HEK293 (cell line): ENCODE measurements around the gene FHDC1.

Experiments
- CTCF ChIA-PET: fragments of 350-600 bp; formaldehyde crosslinking; extraction: SDS; loops from one replicate; lab custom pipeline; 2021; ENCODE audit warnings: antibody characterized with exemption; lab: Yijun Ruan, JAX
- POLR2A ChIA-PET: fragments of 300-600 bp; formaldehyde crosslinking; extraction: SDS; loops from one replicate; lab custom pipeline; 2020; ENCODE audit warnings: antibody characterized with exemption, inconsistent platforms; lab: Yijun Ruan, JAX
- H3K27ac ChIP-seq: fragments of 200-500 bp; sonication (Bioruptor generic); 2 replicates; pipeline ENCODE4 v1.5.1; 2014; ENCODE audit warnings: low read depth, low read length, control low read depth, inconsistent platforms; ENCODE audit errors: extremely low read depth
- H3K36me3 ChIP-seq, 2 experiments: fragments of 200-500 bp in 1 of 2; sonication (Bioruptor generic) in 1 of 2; 1 replicate in 1 of 2; 2 replicates in 1 of 2; pipeline ENCODE4 v1.5.1; 2014 to 2017; ENCODE audit warnings: inconsistent platforms in 2 of 2, low read length in 2 of 2; ENCODE audit not compliant: control insufficient read depth in 2 of 2, insufficient read depth in 1 of 2
- H3K4me1 ChIP-seq: fragments of 200-500 bp; sonication (Bioruptor generic); 2 replicates; pipeline ENCODE4 v1.5.1; 2014; ENCODE audit warnings: mild to moderate bottlenecking, low read length, inconsistent platforms; ENCODE audit not compliant: control insufficient read depth, insufficient read depth
- H3K4me3 ChIP-seq: 2 replicates; pipeline ENCODE4 v1.5.1; 2011; ENCODE audit warnings: low read depth, mild to moderate bottlenecking, control low read depth, low read length, moderate library complexity
- H3K9me3 ChIP-seq: fragments of 200-500 bp; sonication (Bioruptor generic); 2 replicates; pipeline ENCODE4 v1.5.1; 2014; ENCODE audit warnings: low read depth, low read length, inconsistent platforms; ENCODE audit not compliant: control insufficient read depth, insufficient read depth
- BCL11B ChIP-seq: fragments of 450-650 bp; formaldehyde crosslinking; IDR thresholded peaks from 2 replicates; pipeline ENCODE4 v1.5.1; 2016; ENCODE audit warnings: low read depth, missing biosample characterization, missing genetic modification characterization
- GLI4 ChIP-seq: fragments of 450-650 bp; formaldehyde crosslinking; IDR thresholded peaks from 2 replicates; pipeline ENCODE4 v1.5.1; 2016; ENCODE audit warnings: missing biosample characterization, missing genetic modification characterization
- GLIS2 ChIP-seq: fragments of 450-650 bp; formaldehyde crosslinking; IDR thresholded peaks from 2 replicates; pipeline ENCODE4 v1.5.1; 2016; ENCODE audit warnings: missing biosample characterization, missing genetic modification characterization
- INSM2 ChIP-seq: fragments of 450-650 bp; formaldehyde crosslinking; IDR thresholded peaks from 2 replicates; pipeline ENCODE4 v1.5.1; 2016; ENCODE audit warnings: missing biosample characterization, missing genetic modification characterization
- KLF16 ChIP-seq: fragments of 450-650 bp; formaldehyde crosslinking; IDR thresholded peaks from 2 replicates; pipeline ENCODE4 v1.5.1; 2017; ENCODE audit warnings: missing biosample characterization, missing genetic modification characterization
- MEIS1 ChIP-seq: sonication (generic); formaldehyde crosslinking; IDR thresholded peaks from 2 replicates; pipeline ENCODE4 v1.8.1; 2022; ENCODE audit warnings: missing genetic modification reagents, mild to moderate bottlenecking, borderline replicate concordance
- RBAK ChIP-seq: fragments of 450-650 bp; formaldehyde crosslinking; IDR thresholded peaks from 2 replicates; pipeline ENCODE4 v1.5.1; 2016; ENCODE audit warnings: missing biosample characterization, missing genetic modification characterization
- SALL2 ChIP-seq: fragments of 450-650 bp; formaldehyde crosslinking; IDR thresholded peaks from 2 replicates; pipeline ENCODE4 v1.5.0; 2017; ENCODE audit warnings: missing biosample characterization, mild to moderate bottlenecking, missing genetic modification characterization, borderline replicate concordance
- SCRT1 ChIP-seq: fragments of 450-650 bp; formaldehyde crosslinking; IDR thresholded peaks from 2 replicates; pipeline ENCODE4 v1.5.1; 2016; ENCODE audit warnings: missing biosample characterization, missing genetic modification characterization, borderline replicate concordance
- TRIM28 ChIP-seq: IDR thresholded peaks from 2 replicates; pipeline ENCODE4 v1.6.1; 2011; ENCODE audit warnings: low read length, control low read depth, borderline replicate concordance
- WT1 ChIP-seq: fragments of 450-650 bp; formaldehyde crosslinking; IDR thresholded peaks from 2 replicates; pipeline ENCODE4 v1.5.1; 2016; ENCODE audit warnings: missing biosample characterization, missing genetic modification characterization
- YY1 ChIP-seq: fragments of 450-650 bp; formaldehyde crosslinking; IDR thresholded peaks from 2 replicates; pipeline ENCODE4 v1.5.1; 2018; ENCODE audit warnings: missing biosample characterization, missing genetic modification characterization
- ZBTB20 ChIP-seq: fragments of 450-650 bp; formaldehyde crosslinking; IDR thresholded peaks from 2 replicates; pipeline ENCODE4 v1.5.1; 2016; ENCODE audit warnings: missing biosample characterization, missing genetic modification characterization
- ZIC2 ChIP-seq: fragments of 450-650 bp; formaldehyde crosslinking; IDR thresholded peaks from 2 replicates; pipeline ENCODE4 v1.5.1; 2016; ENCODE audit warnings: missing biosample characterization, missing genetic modification characterization
- ZNF121 ChIP-seq: fragments of 450-650 bp; formaldehyde crosslinking; IDR thresholded peaks from 2 replicates; pipeline ENCODE4 v1.5.1; 2016; ENCODE audit warnings: missing biosample characterization, missing genetic modification characterization
- ZNF157 ChIP-seq: fragments of 450-650 bp; formaldehyde crosslinking; IDR thresholded peaks from 2 replicates; pipeline ENCODE4 v1.5.1; 2016; ENCODE audit warnings: missing biosample characterization, missing genetic modification characterization
- ZNF211 ChIP-seq: fragments of 450-650 bp; formaldehyde crosslinking; IDR thresholded peaks from 2 replicates; pipeline ENCODE4 v1.5.1; 2016; ENCODE audit warnings: low read depth, missing biosample characterization, missing genetic modification characterization
- ZNF366 ChIP-seq: fragments of 450-650 bp; formaldehyde crosslinking; conservative IDR thresholded peaks from 2 replicates; pipeline ENCODE4 v1.5.1; 2016; ENCODE audit warnings: missing biosample characterization, missing genetic modification characterization
- ZNF548 ChIP-seq: fragments of 450-650 bp; formaldehyde crosslinking; IDR thresholded peaks from 2 replicates; pipeline ENCODE4 v1.5.1; 2016; ENCODE audit warnings: missing biosample characterization, missing genetic modification characterization
- ZNF555 ChIP-seq: fragments of 450-650 bp; formaldehyde crosslinking; conservative IDR thresholded peaks from 2 replicates; pipeline ENCODE4 v1.5.1; 2017; ENCODE audit warnings: missing biosample characterization, mild to moderate bottlenecking, missing genetic modification characterization, inconsistent platforms
- ZNF558 ChIP-seq: fragments of 450-650 bp; formaldehyde crosslinking; IDR thresholded peaks from 2 replicates; pipeline ENCODE4 v1.5.1; 2016; ENCODE audit warnings: missing biosample characterization, missing genetic modification characterization
- ZNF561 ChIP-seq: fragments of 450-650 bp; IDR thresholded peaks from 2 replicates; pipeline ENCODE4 v1.5.1; 2018; ENCODE audit warnings: missing biosample characterization, missing genetic modification characterization, borderline replicate concordance
- ZNF623 ChIP-seq: fragments of 450-650 bp; formaldehyde crosslinking; IDR thresholded peaks from 2 replicates; pipeline ENCODE4 v1.5.1; 2016; ENCODE audit warnings: missing biosample characterization, missing genetic modification characterization
- ZNF624 ChIP-seq: fragments of 450-650 bp; formaldehyde crosslinking; IDR thresholded peaks from 2 replicates; pipeline ENCODE4 v1.5.1; 2017; ENCODE audit warnings: missing biosample characterization, missing genetic modification characterization
- ZNF626 ChIP-seq: fragments of 450-650 bp; sonication (Bioruptor Pico); formaldehyde crosslinking; IDR thresholded peaks from 2 replicates; pipeline ENCODE4 v1.5.1; 2018; ENCODE audit warnings: missing biosample characterization, missing genetic modification characterization, inconsistent platforms
- ZNF777 ChIP-seq: fragments of 450-650 bp; formaldehyde crosslinking; IDR thresholded peaks from 2 replicates; pipeline ENCODE4 v1.5.1; 2017; ENCODE audit warnings: missing biosample characterization, missing genetic modification characterization, borderline replicate concordance
- ZNF792 ChIP-seq: fragments of 450-650 bp; formaldehyde crosslinking; IDR thresholded peaks from 2 replicates; pipeline ENCODE4 v1.5.1; 2016; ENCODE audit warnings: missing biosample characterization, missing genetic modification characterization
- TF ChIP-seq, protein P1 (sequence below): fragments of 450-650 bp; formaldehyde crosslinking; IDR thresholded peaks from 2 replicates; pipeline ENCODE4 v1.5.1; 2017; ENCODE audit warnings: missing biosample characterization, missing genetic modification characterization

The FHDC1 gene

GRCh38 chr4:153013202-153013977, 77.3 kb downstream of the FHDC1 start:
- Histone ChIP-seq H3K36me3 (no peaks in the 10 kb centered on the region), H3K9me3 (no peaks in the 10 kb centered on the region), H3K4me3 (no peak overlapping the region), H3K27ac (no peak overlapping the region), H3K4me1 (no peaks in the 10 kb centered on the region)
- TF ChIP-seq ZNF623 (tag by site-specific recombination) (no peak), TRIM28 (no peak), ZNF157 (no peak), ZNF558 (tag by site-specific recombination) (no peak), ZNF555 (tag by site-specific recombination) (no peak), KLF16 (no peak), ZNF366 (no peak), RBAK (no peak), ZNF211 (tag by site-specific recombination) (no peak)
- TF ChIP-seq, protein P1, sequence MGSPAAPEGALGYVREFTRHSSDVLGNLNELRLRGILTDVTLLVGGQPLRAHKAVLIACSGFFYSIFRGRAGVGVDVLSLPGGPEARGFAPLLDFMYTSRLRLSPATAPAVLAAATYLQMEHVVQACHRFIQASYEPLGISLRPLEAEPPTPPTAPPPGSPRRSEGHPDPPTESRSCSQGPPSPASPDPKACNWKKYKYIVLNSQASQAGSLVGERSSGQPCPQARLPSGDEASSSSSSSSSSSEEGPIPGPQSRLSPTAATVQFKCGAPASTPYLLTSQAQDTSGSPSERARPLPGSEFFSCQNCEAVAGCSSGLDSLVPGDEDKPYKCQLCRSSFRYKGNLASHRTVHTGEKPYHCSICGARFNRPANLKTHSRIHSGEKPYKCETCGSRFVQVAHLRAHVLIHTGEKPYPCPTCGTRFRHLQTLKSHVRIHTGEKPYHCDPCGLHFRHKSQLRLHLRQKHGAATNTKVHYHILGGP, result no peak
- POLR2A ChIA-PET, result interaction anchor here (0.6 kb wide), 1 partner anchor 17 kb away, joined by 3 read pairs; no protein-coding TSS in a partner anchor
- CTCF ChIA-PET, result interaction anchor here (0.6 to 0.7 kb wide), 2 partner anchors 68 to 72 kb away, joined by 3 to 4 read pairs; no protein-coding TSS in a partner anchor

DNA sequence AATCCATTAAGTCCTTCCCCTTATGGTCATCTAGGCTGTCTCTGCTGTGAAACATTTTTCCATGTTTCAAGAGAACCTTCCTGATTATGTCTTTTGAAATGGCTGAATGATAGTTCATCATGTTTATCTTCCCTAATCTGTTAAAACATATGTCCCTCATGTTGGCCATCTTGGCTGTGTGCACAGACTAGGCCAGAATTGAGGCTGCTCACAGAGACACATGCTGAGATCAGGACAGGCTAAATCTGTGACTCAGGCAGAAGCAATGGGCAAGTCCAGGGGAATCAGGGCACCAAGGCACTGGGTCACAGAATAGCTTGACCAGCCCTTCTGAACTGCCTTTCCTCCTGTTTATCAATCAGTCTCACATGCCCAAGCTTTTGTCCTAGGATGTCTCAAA, 78.3 kb downstream of the FHDC1 start:
- Histone ChIP-seq H3K36me3 (no peaks in the 10 kb centered on the region), H3K4me1 (no peaks in the 10 kb centered on the region), H3K27ac (no peak overlapping the region), H3K9me3 (no peaks in the 10 kb centered on the region), H3K4me3 (no peak overlapping the region)
- POLR2A ChIA-PET, result no interaction called here
- CTCF ChIA-PET, result no interaction called here
- TF ChIP-seq YY1 (tag by site-specific recombination), result no peak
- no peak for TF ChIP-seq ZNF121 (tag by site-specific recombination)
- TF ChIP-seq WT1 (tag by site-specific recombination), result no peak
- TF ChIP-seq SALL2 (tag by site-specific recombination), result no peak
- TF ChIP-seq INSM2 (tag by site-specific recombination), result no peak
- no peak for TF ChIP-seq SCRT1 (tag by site-specific recombination)
- TF ChIP-seq, protein P1, result no peak
- no peak for TF ChIP-seq ZIC2

GRCh38 chr4:153016592-153016991, 80.5 kb downstream of the FHDC1 start:
- no peaks in the 10 kb centered on the region for H3K9me3 ChIP-seq
- H3K4me3 ChIP-seq, result no peak overlapping the region
- H3K36me3 ChIP-seq, result no peaks in the 10 kb centered on the region
- H3K4me1 ChIP-seq, result no peaks in the 10 kb centered on the region
- CTCF ChIA-PET, result no interaction called here
- POLR2A ChIA-PET, result no interaction called here
- no peak overlapping the region for H3K27ac ChIP-seq
- no peak for TF ChIP-seq SALL2 (tag by site-specific recombination)
- TF ChIP-seq ZNF792 (tag by site-specific recombination), result no peak
- no peak for TF ChIP-seq GLI4
- TF ChIP-seq ZNF624 (tag by site-specific recombination), result no peak
- no peak for TF ChIP-seq ZNF626 (tag by site-specific recombination)
- no peak for TF ChIP-seq ZNF561 (tag by site-specific recombination)
- TF ChIP-seq BCL11B, result no peak
- TF ChIP-seq ZBTB20 (tag by site-specific recombination), result no peak
- no peak for TF ChIP-seq ZNF777 (tag by site-specific recombination)
- no peak for TF ChIP-seq ZNF548 (tag by site-specific recombination)
- no peak for TF ChIP-seq MEIS1 (CRISPR knock-in tag)
- no peak for TF ChIP-seq GLIS2 (tag by site-specific recombination)
